ENCODE data around the gene SCAMP3.
"Not testable (repeated sequence)": the region's sequence is repeated elsewhere in the genome, so short reads cannot be mapped to it uniquely, and the experiment has no call there.

Gene SCAMP3

DNA sequence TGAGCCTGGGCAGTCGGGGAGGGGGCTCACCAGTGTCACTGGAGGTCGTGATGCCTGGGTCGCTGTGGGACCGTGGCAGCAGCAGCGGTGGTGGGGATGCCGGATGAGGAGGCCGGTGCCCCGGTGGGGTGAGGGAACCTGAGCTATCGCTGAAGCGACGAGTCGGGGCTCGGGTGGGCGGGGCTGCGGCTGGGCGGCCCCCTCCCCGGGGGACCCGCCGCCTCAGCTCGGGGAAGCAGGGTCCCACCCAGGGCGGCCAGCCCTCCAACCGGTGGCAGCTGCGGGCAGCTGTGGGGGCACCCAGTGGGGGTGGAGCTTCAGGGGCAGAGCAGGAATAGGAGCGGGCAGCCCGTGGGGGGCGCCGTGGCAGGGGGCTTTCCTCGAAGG, 11.9 kb downstream of the SCAMP3 start:
- ChIA-PET CTCF (interaction anchor here (0.7 to 11.3 kb wide), 71 partner anchors 10 to 479 kb away, joined by 3 to 253 read pairs (median 6); partner anchors contain the start of genes CLK2, FDPS, HCN3 and KRTCAP2), POLR2A (interaction anchor here (0.7 to 1.7 kb wide), 6 partner anchors 9 to 77 kb away, joined by 3 to 13 read pairs (median 5); partner anchors contain the start of genes KRTCAP2, RUSC1 and SCAMP3)
- TF ChIP-seq CTCF (IDR thresholded peaks at IDR 0.05; ENCODE audit: insufficient read depth, low read length, missing control alignments), result no peak
- DNase-seq (ENCODE audit: low read depth, low spot score), result no peak
- H3K4me3 ChIP-seq (ENCODE audit: low read depth, low read length), result no peak overlapping the region

GRCh38 chr1:155247667-155248553, 14.2 kb downstream of the SCAMP3 start:
- no peak for DNase-seq (ENCODE audit: low read depth, low spot score)
- no peak for TF ChIP-seq CTCF (IDR thresholded peaks at IDR 0.05; ENCODE audit: insufficient read depth, low read length, missing control alignments)
- CTCF ChIA-PET, result interaction anchor here (1.0 to 11.3 kb wide), 10 partner anchors 8 to 344 kb away, joined by 3 to 253 read pairs (median 16); partner anchors contain the start of genes CLK2, FDPS, HCN3 and KRTCAP2
- no peak overlapping the region for H3K4me3 ChIP-seq (ENCODE audit: low read depth, low read length)
- POLR2A ChIA-PET, result interaction anchor here (1.1 kb wide), 1 partner anchor 14 kb away, joined by 5 read pairs; the partner anchor contains the start of gene SCAMP3

DNA sequence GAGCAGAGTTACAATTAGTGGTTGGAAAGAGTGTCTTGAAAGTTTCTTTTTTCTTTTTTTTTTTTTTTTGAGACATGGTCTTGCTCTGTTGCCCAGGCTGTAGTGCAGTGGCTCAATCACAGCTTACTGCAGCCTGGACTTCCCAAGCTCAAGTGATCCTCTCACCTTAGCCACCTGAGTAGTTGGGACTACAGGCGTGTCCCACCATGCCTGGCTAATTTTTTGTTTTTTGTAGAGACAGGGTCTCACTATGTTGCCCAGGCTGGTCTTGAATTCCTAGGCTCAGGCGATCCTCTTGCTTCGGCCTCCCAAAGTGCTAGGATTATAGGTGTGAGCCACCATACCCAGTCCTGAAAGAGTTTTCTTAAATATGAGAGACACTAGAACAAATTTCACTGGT, 15.4 kb downstream of the SCAMP3 start:
- H3K4me3 ChIP-seq (ENCODE audit: low read depth, low read length); DNase-seq (ENCODE audit: low read depth, low spot score); POLR2A ChIA-PET: not testable (repeated sequence)
- CTCF ChIA-PET, result interaction anchor here (1.0 to 11.3 kb wide), 5 partner anchors 9 to 77 kb away, joined by 3 to 253 read pairs (median 4); partner anchors contain the start of genes FDPS and RUSC1

GRCh38 chr1:155245163-155245524, 17.0 kb downstream of the SCAMP3 start:
- CTCF ChIA-PET, result interaction anchor here (0.6 to 5.7 kb wide), 13 partner anchors 10 to 404 kb away, joined by 3 to 28 read pairs (median 3); partner anchors contain the start of genes ENTREP3, MTX1 and THBS3
- POLR2A ChIA-PET, result no interaction called here
- H3K4me3 ChIP-seq (ENCODE audit: low read depth, low read length), result peak overlapping the region; percentile 67
- DNase-seq (ENCODE audit: low read depth, low spot score), result no peak
- no peak for TF ChIP-seq CTCF (IDR thresholded peaks at IDR 0.05; ENCODE audit: insufficient read depth, low read length, missing control alignments)

DNA sequence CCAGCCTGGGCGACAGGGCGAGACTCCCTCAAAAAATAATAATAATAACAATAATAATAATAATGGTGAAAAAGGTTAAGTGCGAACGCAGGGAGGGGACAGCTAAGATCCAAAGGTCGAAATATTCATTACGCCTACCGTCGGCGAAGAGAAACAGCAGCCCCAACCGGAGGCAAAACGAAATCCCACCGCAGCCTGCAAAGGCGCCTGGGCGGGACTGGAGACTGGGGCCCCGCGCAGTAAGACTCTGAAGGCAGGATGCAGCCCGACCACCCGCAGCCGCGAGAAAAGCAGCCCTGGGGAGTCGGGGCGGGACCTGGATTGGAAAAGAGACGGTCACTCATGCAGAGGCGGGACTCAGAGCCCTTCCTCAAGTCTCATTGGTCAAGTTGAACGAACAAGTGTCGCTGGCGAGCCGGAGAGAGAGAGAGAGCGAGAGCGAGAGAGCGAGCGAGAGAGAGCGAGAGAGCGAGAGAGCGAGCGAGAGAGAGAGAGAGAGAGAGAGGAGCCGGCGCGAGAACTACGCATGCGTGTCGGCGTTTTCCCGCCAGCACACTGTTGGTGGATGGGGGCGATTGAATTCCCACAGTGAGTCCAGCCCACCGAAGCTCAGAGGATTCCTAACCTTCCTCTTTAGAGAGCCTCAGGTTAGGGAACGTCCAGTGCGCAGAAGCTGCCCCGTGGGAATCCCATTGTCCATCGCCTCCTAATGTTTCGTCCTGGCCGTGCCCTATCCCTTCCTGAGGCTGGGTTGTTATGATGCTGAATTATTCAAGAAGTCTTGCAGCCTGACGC, 17.6 kb downstream of the SCAMP3 start:
- peak; percentile 99 for DNase-seq (ENCODE audit: low read depth, low spot score)
- peak overlapping the region; percentile 67 for H3K4me3 ChIP-seq (ENCODE audit: low read depth, low read length)
- POLR2A ChIA-PET, result interaction anchor here (1.0 to 1.2 kb wide), 2 partner anchors 20 to 40 kb away, joined by 3 to 4 read pairs; no protein-coding TSS in a partner anchor
- peak; percentile 23 for TF ChIP-seq CTCF (IDR thresholded peaks at IDR 0.05; ENCODE audit: insufficient read depth, low read length, missing control alignments)
- CTCF ChIA-PET, result interaction anchor here (0.6 to 5.7 kb wide), 17 partner anchors 8 to 404 kb away, joined by 3 to 28 read pairs (median 4); partner anchors contain the start of genes ENTREP3, MTX1 and THBS3

GRCh38 chr1:155242805-155243358, 19.3 kb downstream of the SCAMP3 start:
- no peak for TF ChIP-seq CTCF (IDR thresholded peaks at IDR 0.05; ENCODE audit: insufficient read depth, low read length, missing control alignments)
- no peak for DNase-seq (ENCODE audit: low read depth, low spot score)
- ChIA-PET POLR2A (interaction anchor here (1.1 kb wide), 1 partner anchor 36 kb away, joined by 4 read pairs; no protein-coding TSS in a partner anchor), CTCF (interaction anchor here (0.9 to 5.7 kb wide), 6 partner anchors 10 to 81 kb away, joined by 3 to 28 read pairs (median 5); partner anchors contain the start of genes MTX1 and THBS3)
- peak overlapping the region; percentile 67 for H3K4me3 ChIP-seq (ENCODE audit: low read depth, low read length)
